HT1080 (cell line): ENCODE data around the gene FOXF1. TPM values are rescaled to one million over a fixed set of nuclear protein-coding genes. Genes with fewer than 3 reads are reported as not detected.
A peak's percentile ranks its signal among the peaks of the same experiment; 100 is the strongest.

Experiments used
- DNase-seq: peaks from one replicate; pipeline ENCODE4 v3.0.0-alpha.2; 2015; ENCODE audit warnings: low read depth
- polyA plus RNA-seq, 2 experiments: library from polyadenylated mRNA; depleted of rRNA; stranded (reverse); fragments of >200 nt; gene quantifications; 2 replicates each; pipeline ENCODE4 v1.2.3, GENCODE V29; 2015
- total RNA-seq: library from RNA; depleted of rRNA; stranded (reverse); fragments of >200 nt; shearing (Covaris generic); gene quantifications from 2 replicates; pipeline ENCODE4 v1.2.3, GENCODE V29; 2014; rRNA removed

Gene FOXF1
- 0.10 TPM in 1 of 2 replicates, not detected in the other for total RNA-seq
- polyA plus RNA-seq (2015; cell fraction: cytosol; rRNA removed): 0.02 TPM in 1 of 2 replicates, not detected in the other
- polyA plus RNA-seq (2015; cell fraction: nucleus; rRNA removed): 0.08 TPM in 1 of 2 replicates, not detected in the other

- no peak for DNase-seq
Observed at GRCh38 chr16:86510465-86511261, at the start of gene FOXF1. FOXF1 (plus strand) TSS chr16:86510527; CDS start chr16:86510570, 43 bp downstream.

- DNase-seq: no peak
Observed at GRCh38 chr16:86461037-86461436, 49.3 kb upstream of the FOXF1 start.

GRCh38 chr16:86462334-86463084 lies 47.8 kb upstream of the FOXF1 start:
- DNase-seq: peak; percentile 31

GRCh38 chr16:86464044-86464443 lies 46.3 kb upstream of the FOXF1 start:
- DNase-seq: no peak

GRCh38 chr16:86465434-86465833 lies 44.9 kb upstream of the FOXF1 start:
- no peak for DNase-seq

GRCh38 chr16:86466696-86467406 lies 43.5 kb upstream of the FOXF1 start:
- DNase-seq: peak; percentile 74

GRCh38 chr16:86467490-86467889 lies 42.8 kb upstream of the FOXF1 start:
- DNase-seq: no peak

GRCh38 chr16:86470964-86471363 lies 39.4 kb upstream of the FOXF1 start:
- DNase-seq: no peak

- DNase-seq: no peak
Observed at GRCh38 chr16:86471896-86472295, 38.4 kb upstream of the FOXF1 start.

- DNase-seq: no peak
Observed at GRCh38 chr16:86472366-86472765, 38.0 kb upstream of the FOXF1 start.

GRCh38 chr16:86476956-86477534 lies 33.3 kb upstream of the FOXF1 start:
- no peak for DNase-seq

- DNase-seq: no peak
Observed at GRCh38 chr16:86477642-86478041, 32.7 kb upstream of the FOXF1 start.

- DNase-seq: no peak
Observed at GRCh38 chr16:86478779-86479178, 31.5 kb upstream of the FOXF1 start.

- no peak for DNase-seq
Observed at GRCh38 chr16:86479419-86479818, 30.9 kb upstream of the FOXF1 start.

- DNase-seq: no peak
Observed at GRCh38 chr16:86480444-86480843, 29.9 kb upstream of the FOXF1 start.

- DNase-seq: no peak
Observed at GRCh38 chr16:86481607-86482006, 28.7 kb upstream of the FOXF1 start.

GRCh38 chr16:86484240-86484639 lies 26.1 kb upstream of the FOXF1 start:
- peak; percentile 20 for DNase-seq

GRCh38 chr16:86485746-86486145 lies 24.6 kb upstream of the FOXF1 start:
- DNase-seq: no peak

- DNase-seq: no peak
Observed at GRCh38 chr16:86490859-86491639, 19.3 kb upstream of the FOXF1 start.

GRCh38 chr16:86491640-86492023 lies 18.7 kb upstream of the FOXF1 start:
- no peak for DNase-seq
